Ishikawa (cell line): Measurements from ENCODE around the gene KCNQ1.

ENCODE experiments used
- CEBPB ChIP-seq: IDR thresholded peaks from 2 replicates; pipeline ENCODE4 v1.6.1; 2012
- CREB1 ChIP-seq: IDR thresholded peaks from 2 replicates; pipeline ENCODE4 v1.6.1; 2012; ENCODE audit warnings: low read depth
- EGR1 ChIP-seq: IDR thresholded peaks from 2 replicates; pipeline ENCODE4 v1.6.1; 2012
- EP300 ChIP-seq: IDR thresholded peaks from 2 replicates; pipeline ENCODE4 v1.6.1; 2012; ENCODE audit warnings: borderline replicate concordance
- FOXM1 ChIP-seq: IDR thresholded peaks from 2 replicates; pipeline ENCODE4 v1.6.1; 2012; ENCODE audit warnings: low read depth, borderline replicate concordance
- MAX ChIP-seq: IDR thresholded peaks from 2 replicates; pipeline ENCODE4 v1.6.1; 2012
- NFIC ChIP-seq: IDR thresholded peaks from 2 replicates; pipeline ENCODE4 v1.6.1; 2012
- RAD21 ChIP-seq: IDR thresholded peaks from 2 replicates; pipeline ENCODE4 v1.6.1; 2012; ENCODE audit warnings: low read depth
- TAF1 ChIP-seq: IDR thresholded peaks from 2 replicates; pipeline ENCODE4 v1.6.1; 2012; ENCODE audit warnings: low read depth, mild to moderate bottlenecking
- TCF12 ChIP-seq: IDR thresholded peaks from 2 replicates; pipeline ENCODE4 v1.6.1; 2012; ENCODE audit warnings: low read depth
- TEAD4 ChIP-seq: IDR thresholded peaks from 2 replicates; pipeline ENCODE4 v1.6.1; 2012
- YY1 ChIP-seq: IDR thresholded peaks from 2 replicates; pipeline ENCODE4 v1.6.1; 2012; ENCODE audit warnings: low read depth
- ZBTB7A ChIP-seq: IDR thresholded peaks from 2 replicates; pipeline ENCODE4 v1.6.1; 2012; ENCODE audit warnings: low read depth
- TF ChIP-seq, protein P1 (sequence below): IDR thresholded peaks from 2 replicates; pipeline ENCODE4 v1.6.1; 2012; ENCODE audit warnings: low read depth, mild to moderate bottlenecking

GRCh38 chr11:2540992-2541680, 96.3 kb downstream of the KCNQ1 start:
- TF ChIP-seq TCF12: no peak
- TF ChIP-seq, protein P1, sequence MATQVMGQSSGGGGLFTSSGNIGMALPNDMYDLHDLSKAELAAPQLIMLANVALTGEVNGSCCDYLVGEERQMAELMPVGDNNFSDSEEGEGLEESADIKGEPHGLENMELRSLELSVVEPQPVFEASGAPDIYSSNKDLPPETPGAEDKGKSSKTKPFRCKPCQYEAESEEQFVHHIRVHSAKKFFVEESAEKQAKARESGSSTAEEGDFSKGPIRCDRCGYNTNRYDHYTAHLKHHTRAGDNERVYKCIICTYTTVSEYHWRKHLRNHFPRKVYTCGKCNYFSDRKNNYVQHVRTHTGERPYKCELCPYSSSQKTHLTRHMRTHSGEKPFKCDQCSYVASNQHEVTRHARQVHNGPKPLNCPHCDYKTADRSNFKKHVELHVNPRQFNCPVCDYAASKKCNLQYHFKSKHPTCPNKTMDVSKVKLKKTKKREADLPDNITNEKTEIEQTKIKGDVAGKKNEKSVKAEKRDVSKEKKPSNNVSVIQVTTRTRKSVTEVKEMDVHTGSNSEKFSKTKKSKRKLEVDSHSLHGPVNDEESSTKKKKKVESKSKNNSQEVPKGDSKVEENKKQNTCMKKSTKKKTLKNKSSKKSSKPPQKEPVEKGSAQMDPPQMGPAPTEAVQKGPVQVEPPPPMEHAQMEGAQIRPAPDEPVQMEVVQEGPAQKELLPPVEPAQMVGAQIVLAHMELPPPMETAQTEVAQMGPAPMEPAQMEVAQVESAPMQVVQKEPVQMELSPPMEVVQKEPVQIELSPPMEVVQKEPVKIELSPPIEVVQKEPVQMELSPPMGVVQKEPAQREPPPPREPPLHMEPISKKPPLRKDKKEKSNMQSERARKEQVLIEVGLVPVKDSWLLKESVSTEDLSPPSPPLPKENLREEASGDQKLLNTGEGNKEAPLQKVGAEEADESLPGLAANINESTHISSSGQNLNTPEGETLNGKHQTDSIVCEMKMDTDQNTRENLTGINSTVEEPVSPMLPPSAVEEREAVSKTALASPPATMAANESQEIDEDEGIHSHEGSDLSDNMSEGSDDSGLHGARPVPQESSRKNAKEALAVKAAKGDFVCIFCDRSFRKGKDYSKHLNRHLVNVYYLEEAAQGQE: no peak
- no peak for TF ChIP-seq NFIC
- no peak for TF ChIP-seq TAF1
- TF ChIP-seq EGR1: no peak
- no peak for TF ChIP-seq MAX
- no peak for TF ChIP-seq YY1
- TF ChIP-seq TEAD4: no peak
- no peak for TF ChIP-seq EP300
- TF ChIP-seq CREB1: no peak
- no peak for TF ChIP-seq FOXM1
- TF ChIP-seq CEBPB: no peak
- no peak for TF ChIP-seq RAD21
- TF ChIP-seq ZBTB7A: no peak
